Stomach (tissue), 4 donors: ENCODE data around the gene SMIM35.
"Not testable (repeated sequence)": the region's sequence is repeated elsewhere in the genome, so short reads cannot be mapped to it uniquely, and the experiment has no call there.

Experiments
- EP300 ChIP-seq: sonication (generic); formaldehyde crosslinking; IDR thresholded peaks from one replicate; pipeline ENCODE4 v1.6.1; 2017; ENCODE audit warnings: antibody characterized with exemption
- POLR2A ChIP-seq, 4 donors: fragments of 450-650 bp; IDR thresholded peaks; one replicate each; pipeline ENCODE4 v1.6.1; 2016; ENCODE audit warnings: antibody characterized with exemption in 4 of 4, control low read depth in 2 of 4, mild to moderate bottlenecking in 1 of 4, moderate library complexity in 1 of 4
- POLR2AphosphoS5 ChIP-seq, 3 donors: sonication (generic); formaldehyde crosslinking; IDR thresholded peaks; one replicate each; pipeline ENCODE4 v1.6.1; 2016; ENCODE audit warnings: antibody characterized with exemption in 3 of 3
- TF ChIP-seq, protein P1 (sequence below), 7 experiments: fragments of 450-650 bp in 4 of 7; fragments of 200-600 bp in 3 of 7; sonication (generic) in 3 of 7; IDR thresholded peaks; one replicate each; pipeline ENCODE4 v1.5.1; 2016 to 2019; ENCODE audit warnings: antibody characterized with exemption in 7 of 7, control low read depth in 2 of 7, mild to moderate bottlenecking in 1 of 7

DNA sequence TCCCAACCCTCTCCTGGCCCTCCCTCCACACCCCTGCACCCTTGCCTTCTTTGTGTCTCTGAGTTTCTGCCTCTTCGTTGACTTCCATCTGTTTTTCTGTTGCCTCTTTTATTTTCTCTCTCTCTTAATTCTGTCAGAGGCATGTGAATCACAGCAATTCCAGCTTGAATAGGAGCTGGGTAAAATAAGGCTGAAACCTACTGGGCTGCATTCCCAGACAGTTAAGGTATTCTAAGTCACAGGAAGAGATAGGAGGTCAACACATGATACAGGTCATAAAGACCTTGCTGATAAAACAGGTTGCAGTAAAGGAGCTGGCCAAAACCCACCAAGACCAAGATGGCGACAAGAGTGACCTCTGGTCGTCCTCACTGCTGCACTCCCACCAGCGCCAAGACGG lies 24.1 kb downstream of the SMIM35 start:
- TF ChIP-seq, protein P1, sequence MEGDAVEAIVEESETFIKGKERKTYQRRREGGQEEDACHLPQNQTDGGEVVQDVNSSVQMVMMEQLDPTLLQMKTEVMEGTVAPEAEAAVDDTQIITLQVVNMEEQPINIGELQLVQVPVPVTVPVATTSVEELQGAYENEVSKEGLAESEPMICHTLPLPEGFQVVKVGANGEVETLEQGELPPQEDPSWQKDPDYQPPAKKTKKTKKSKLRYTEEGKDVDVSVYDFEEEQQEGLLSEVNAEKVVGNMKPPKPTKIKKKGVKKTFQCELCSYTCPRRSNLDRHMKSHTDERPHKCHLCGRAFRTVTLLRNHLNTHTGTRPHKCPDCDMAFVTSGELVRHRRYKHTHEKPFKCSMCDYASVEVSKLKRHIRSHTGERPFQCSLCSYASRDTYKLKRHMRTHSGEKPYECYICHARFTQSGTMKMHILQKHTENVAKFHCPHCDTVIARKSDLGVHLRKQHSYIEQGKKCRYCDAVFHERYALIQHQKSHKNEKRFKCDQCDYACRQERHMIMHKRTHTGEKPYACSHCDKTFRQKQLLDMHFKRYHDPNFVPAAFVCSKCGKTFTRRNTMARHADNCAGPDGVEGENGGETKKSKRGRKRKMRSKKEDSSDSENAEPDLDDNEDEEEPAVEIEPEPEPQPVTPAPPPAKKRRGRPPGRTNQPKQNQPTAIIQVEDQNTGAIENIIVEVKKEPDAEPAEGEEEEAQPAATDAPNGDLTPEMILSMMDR (IDR thresholded peaks at IDR 0.05), result not testable (repeated sequence)
- not testable (repeated sequence) for TF ChIP-seq POLR2A (IDR thresholded peaks at IDR 0.05); EP300; POLR2AphosphoS5 (IDR thresholded peaks at IDR 0.05)
